ENCODE data around the gene NUDT13.

- TF ChIP-seq, protein P1, sequence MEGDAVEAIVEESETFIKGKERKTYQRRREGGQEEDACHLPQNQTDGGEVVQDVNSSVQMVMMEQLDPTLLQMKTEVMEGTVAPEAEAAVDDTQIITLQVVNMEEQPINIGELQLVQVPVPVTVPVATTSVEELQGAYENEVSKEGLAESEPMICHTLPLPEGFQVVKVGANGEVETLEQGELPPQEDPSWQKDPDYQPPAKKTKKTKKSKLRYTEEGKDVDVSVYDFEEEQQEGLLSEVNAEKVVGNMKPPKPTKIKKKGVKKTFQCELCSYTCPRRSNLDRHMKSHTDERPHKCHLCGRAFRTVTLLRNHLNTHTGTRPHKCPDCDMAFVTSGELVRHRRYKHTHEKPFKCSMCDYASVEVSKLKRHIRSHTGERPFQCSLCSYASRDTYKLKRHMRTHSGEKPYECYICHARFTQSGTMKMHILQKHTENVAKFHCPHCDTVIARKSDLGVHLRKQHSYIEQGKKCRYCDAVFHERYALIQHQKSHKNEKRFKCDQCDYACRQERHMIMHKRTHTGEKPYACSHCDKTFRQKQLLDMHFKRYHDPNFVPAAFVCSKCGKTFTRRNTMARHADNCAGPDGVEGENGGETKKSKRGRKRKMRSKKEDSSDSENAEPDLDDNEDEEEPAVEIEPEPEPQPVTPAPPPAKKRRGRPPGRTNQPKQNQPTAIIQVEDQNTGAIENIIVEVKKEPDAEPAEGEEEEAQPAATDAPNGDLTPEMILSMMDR (IDR thresholded peaks at IDR 0.05; ENCODE audit: low read length) = no peak
- TF ChIP-seq EZH2phosphoT487 (IDR thresholded peaks at IDR 0.05; ENCODE audit: low read length) = no peak
- TF ChIP-seq EZH2 (optimal IDR thresholded peaks at IDR 0.05; ENCODE audit: low read depth, low read length) = no peak
These were observed 22.0 kb upstream of the NUDT13 start for GRCh38 chr10:73088304-73088703.
